OCI-LY1 (cell line): ENCODE results near the gene RASAL3.

Experiments
- H2AFZ ChIP-seq: fragments of 200-600 bp; sonication (generic), shearing (Covaris generic); 2 replicates; pipeline ENCODE4 v1.6.0; 2014; ENCODE audit warnings: antibody characterized with exemption, mild to moderate bottlenecking, low read length
- H3F3A ChIP-seq: fragments of 200-600 bp; sonication (generic), shearing (Covaris generic); 2 replicates; pipeline ENCODE4 v1.6.0; 2014; ENCODE audit warnings: mild to moderate bottlenecking, antibody characterized with exemption, low read length, moderate library complexity; ENCODE audit not compliant: insufficient read depth
- H3K27ac ChIP-seq: fragments of 200-600 bp; sonication (generic); 2 replicates; pipeline ENCODE4 v1.5.1; 2014; ENCODE audit warnings: low read length, mixed run types, mild to moderate bottlenecking, low read depth; ENCODE audit not compliant: poor library complexity, severe bottlenecking
- H3K27me3 ChIP-seq: fragments of 200-600 bp; sonication (generic); 2 replicates; pipeline ENCODE4 v1.6.0; 2014; ENCODE audit warnings: antibody characterized with exemption, mild to moderate bottlenecking, low read length, moderate library complexity; ENCODE audit not compliant: insufficient read depth
- H3K36me3 ChIP-seq: fragments of 200-600 bp; sonication (generic); 2 replicates; pipeline ENCODE4 v1.6.1; 2014; ENCODE audit warnings: mild to moderate bottlenecking, antibody characterized with exemption, low read length, moderate library complexity, mixed read lengths; ENCODE audit not compliant: insufficient read depth
- H3K4me1 ChIP-seq: fragments of 200-600 bp; sonication (generic); 2 replicates; pipeline ENCODE4 v1.5.1; 2014; ENCODE audit warnings: mild to moderate bottlenecking, low read length, moderate library complexity; ENCODE audit not compliant: insufficient read depth, severe bottlenecking
- H3K4me2 ChIP-seq: fragments of 200-600 bp; sonication (generic), shearing (Covaris generic); 2 replicates; pipeline ENCODE4 v1.6.1; 2014; ENCODE audit warnings: low read length
- H3K4me3 ChIP-seq: fragments of 200-600 bp; sonication (generic); 2 replicates; pipeline ENCODE4 v1.5.1; 2014; ENCODE audit warnings: low read length, low read depth, mild to moderate bottlenecking, mixed read lengths; ENCODE audit not compliant: poor library complexity, severe bottlenecking
- H3K79me2 ChIP-seq: fragments of 200-600 bp; shearing (Covaris generic); 2 replicates; pipeline ENCODE4 v1.6.1; 2016; ENCODE audit warnings: mixed run types, low read length, mixed read lengths; ENCODE audit not compliant: insufficient read depth
- H3K9ac ChIP-seq: fragments of 200-600 bp; sonication (generic), shearing (Covaris generic); 2 replicates; pipeline ENCODE4 v1.6.1; 2014; ENCODE audit warnings: mild to moderate bottlenecking, low read length, mixed read lengths
- H3K9me2 ChIP-seq: fragments of 200-600 bp; sonication (generic), shearing (Covaris generic); 2 replicates; pipeline ENCODE4 v1.6.1; 2014; ENCODE audit warnings: low read depth, mild to moderate bottlenecking, low read length, mixed read lengths
- H3K9me3 ChIP-seq: fragments of 200-600 bp; shearing (Covaris generic); 2 replicates; pipeline ENCODE4 v1.6.1; 2014; ENCODE audit warnings: low read length, mixed read lengths
- H4K20me1 ChIP-seq: fragments of 200-600 bp; sonication (generic), shearing (Covaris generic); 2 replicates; pipeline ENCODE4 v1.6.0; 2016; ENCODE audit warnings: mild to moderate bottlenecking, low read length; ENCODE audit not compliant: insufficient read depth
- EZH2 ChIP-seq: fragments of 200-600 bp; sonication (generic), shearing (Covaris generic); IDR thresholded peaks from 2 replicates; pipeline ENCODE4 v1.8.0; 2017; ENCODE audit warnings: borderline replicate concordance, mixed run types, mild to moderate bottlenecking, antibody characterized with exemption, low read length, moderate library complexity, mixed read lengths
- TF ChIP-seq, protein P1 (sequence below): fragments of 200-600 bp; sonication (generic), shearing (Covaris generic); IDR thresholded peaks from 2 replicates; pipeline ENCODE4 v1.5.1; 2017; ENCODE audit warnings: mild to moderate bottlenecking, antibody characterized with exemption, low read length, moderate library complexity, mixed read lengths

Gene RASAL3

DNA sequence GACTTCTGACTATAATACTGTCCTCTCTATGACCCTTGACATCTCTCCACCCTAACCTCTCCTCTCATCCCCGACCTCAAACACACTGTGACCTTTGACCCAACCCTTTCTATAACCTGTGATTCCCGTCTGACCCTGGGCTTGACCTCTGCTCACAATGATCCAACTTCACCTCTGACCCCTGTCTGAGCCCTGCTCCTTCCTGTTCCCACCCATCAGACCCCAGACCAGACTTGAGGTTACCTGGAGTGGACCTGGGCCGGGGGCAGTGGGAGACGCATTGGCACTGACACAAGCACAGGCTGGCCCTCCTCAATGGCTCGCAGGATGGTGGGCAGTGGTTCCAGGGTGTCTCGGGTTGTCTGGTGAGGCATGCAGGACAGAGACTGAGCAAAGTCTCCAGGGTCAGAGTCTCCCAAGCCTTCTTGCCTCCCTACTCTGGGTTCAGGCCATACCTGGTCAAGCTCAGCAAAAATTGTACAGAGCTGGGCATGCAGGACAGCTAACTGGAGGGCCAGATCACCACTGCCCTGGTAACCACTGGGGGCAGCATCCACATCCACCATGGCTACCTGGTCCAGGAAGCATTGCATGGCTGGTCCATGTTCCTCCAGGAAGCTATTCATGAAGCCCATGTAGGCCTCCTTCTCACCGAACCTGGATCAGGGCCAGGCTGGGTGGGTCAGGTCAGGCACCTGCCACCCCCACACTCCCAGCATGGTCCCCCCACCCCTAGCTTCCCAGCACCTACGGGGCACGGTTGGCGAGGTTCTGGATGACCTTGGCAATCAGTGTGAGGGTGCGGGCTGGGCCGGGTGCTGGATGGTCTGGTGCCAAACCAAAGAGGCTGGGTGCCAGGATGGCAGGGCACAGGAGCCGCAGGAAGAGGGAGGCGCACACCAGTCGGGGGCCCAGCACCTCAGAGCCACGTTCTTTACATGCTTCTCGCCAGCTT lies 10.2 kb downstream of the RASAL3 start:
- Histone ChIP-seq H3F3A (peaks cover 7% of the 10 kb centered on the region), H3K4me3 (no peak overlapping the region), H3K9me2 (no peaks in the 10 kb centered on the region), H3K9ac (no peak overlapping the region), H3K27me3 (no peaks in the 10 kb centered on the region), H3K27ac (no peak overlapping the region), H3K4me1 (peaks cover 1% of the 10 kb centered on the region), H2AFZ (no peak overlapping the region), H3K9me3 (no peaks in the 10 kb centered on the region), H3K36me3 (peaks cover 18% of the 10 kb centered on the region), H4K20me1 (no peaks in the 10 kb centered on the region), H3K4me2 (no peak overlapping the region), H3K79me2 (no peaks in the 10 kb centered on the region)
- TF ChIP-seq, protein P1, sequence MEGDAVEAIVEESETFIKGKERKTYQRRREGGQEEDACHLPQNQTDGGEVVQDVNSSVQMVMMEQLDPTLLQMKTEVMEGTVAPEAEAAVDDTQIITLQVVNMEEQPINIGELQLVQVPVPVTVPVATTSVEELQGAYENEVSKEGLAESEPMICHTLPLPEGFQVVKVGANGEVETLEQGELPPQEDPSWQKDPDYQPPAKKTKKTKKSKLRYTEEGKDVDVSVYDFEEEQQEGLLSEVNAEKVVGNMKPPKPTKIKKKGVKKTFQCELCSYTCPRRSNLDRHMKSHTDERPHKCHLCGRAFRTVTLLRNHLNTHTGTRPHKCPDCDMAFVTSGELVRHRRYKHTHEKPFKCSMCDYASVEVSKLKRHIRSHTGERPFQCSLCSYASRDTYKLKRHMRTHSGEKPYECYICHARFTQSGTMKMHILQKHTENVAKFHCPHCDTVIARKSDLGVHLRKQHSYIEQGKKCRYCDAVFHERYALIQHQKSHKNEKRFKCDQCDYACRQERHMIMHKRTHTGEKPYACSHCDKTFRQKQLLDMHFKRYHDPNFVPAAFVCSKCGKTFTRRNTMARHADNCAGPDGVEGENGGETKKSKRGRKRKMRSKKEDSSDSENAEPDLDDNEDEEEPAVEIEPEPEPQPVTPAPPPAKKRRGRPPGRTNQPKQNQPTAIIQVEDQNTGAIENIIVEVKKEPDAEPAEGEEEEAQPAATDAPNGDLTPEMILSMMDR = no peak
- no peak for TF ChIP-seq EZH2

DNA sequence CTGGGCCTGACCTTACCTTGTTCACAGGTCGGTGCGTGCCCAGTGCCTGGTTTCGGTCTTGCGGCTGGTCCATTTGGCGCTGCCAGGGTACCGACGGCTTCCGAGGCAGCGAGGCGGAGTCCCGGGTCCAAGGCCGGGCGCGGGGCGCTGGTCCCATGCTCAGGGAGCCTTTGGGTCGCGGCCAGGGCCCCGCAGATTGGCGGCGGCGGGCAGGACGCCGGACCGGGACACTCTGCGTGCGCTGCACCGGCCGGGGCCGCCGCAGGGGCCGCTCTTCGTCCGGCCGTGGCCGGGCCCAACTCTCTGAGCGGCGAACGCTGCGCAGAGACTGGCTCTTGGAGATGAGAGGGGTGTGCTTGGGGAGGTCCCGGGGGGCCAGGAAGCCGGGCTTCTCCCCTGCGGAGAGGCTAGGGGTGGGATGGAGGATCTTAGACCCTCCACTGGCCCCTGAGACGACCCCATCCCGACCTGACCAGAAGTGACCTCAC lies 11.2 kb downstream of the RASAL3 start:
- H3K9me2 ChIP-seq = no peaks in the 10 kb centered on the region
- H3K4me1 ChIP-seq = peaks cover 12% of the 10 kb centered on the region
- no peak overlapping the region for H3K9ac ChIP-seq
- H3K4me2 ChIP-seq = no peak overlapping the region
- no peaks in the 10 kb centered on the region for H4K20me1 ChIP-seq
- no peak overlapping the region for H2AFZ ChIP-seq
- H3K4me3 ChIP-seq = no peak overlapping the region
- peaks cover 7% of the 10 kb centered on the region for H3F3A ChIP-seq
- TF ChIP-seq, protein P1 = no peak
- no peak for TF ChIP-seq EZH2
- H3K9me3 ChIP-seq = no peaks in the 10 kb centered on the region
- H3K79me2 ChIP-seq = no peaks in the 10 kb centered on the region
- H3K27me3 ChIP-seq = no peaks in the 10 kb centered on the region
- H3K36me3 ChIP-seq = peaks cover 18% of the 10 kb centered on the region
- H3K27ac ChIP-seq = no peak overlapping the region

DNA sequence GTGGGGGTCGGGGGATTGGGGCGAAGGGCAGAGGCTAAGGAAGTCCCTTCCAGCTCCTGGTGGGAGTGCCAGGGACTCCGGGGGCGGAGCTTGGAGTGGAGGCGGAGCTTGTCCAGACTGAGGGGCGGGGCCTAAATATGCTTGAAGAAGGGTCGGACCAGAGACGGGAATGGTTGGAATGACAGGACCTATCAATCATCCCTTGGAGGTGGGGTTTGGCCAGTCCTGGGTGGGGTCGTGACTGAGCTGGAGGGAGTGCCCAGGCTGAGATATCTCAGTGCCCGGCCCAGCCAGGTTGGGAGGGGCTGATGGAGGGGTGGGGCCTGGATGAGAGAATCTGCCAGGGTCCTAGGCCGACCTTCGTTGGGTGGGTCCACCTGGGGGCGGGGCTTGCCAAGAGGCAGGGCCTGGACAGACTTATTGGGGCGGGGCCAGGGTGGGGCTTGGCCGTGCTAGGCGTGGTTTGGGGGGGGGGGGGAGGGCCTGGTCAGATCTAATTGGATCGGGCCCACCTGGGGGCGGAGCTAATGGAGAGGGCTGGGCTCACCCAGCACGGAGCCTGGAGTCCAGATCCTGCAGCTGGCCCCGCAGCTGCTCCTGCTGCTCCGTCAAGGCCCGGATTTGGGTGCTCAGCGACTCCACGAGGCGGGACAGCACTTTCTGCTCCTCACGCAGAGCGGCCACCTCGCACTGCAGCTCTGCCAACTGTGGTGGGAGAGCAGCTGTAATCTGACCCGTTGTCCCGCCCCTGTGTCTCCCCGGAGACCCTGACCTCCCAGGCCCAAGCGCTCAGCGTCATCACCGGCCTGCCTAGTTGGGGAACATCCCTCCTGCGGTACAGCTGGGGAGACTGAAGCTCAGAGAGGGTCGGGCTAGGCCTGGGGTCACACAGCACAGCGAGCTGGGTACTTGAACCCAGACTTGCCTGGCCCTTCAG lies 12.0 kb downstream of the RASAL3 start:
- Histone ChIP-seq H2AFZ (no peak overlapping the region), H3K9me3 (no peaks in the 10 kb centered on the region), H3K27me3 (no peaks in the 10 kb centered on the region), H3K36me3 (peaks cover 18% of the 10 kb centered on the region), H3F3A (peaks cover 7% of the 10 kb centered on the region), H3K9ac (no peak overlapping the region), H3K27ac (no peak overlapping the region), H3K4me3 (no peak overlapping the region), H3K4me1 (peaks cover 13% of the 10 kb centered on the region), H3K4me2 (no peak overlapping the region), H3K9me2 (no peaks in the 10 kb centered on the region), H4K20me1 (no peaks in the 10 kb centered on the region), H3K79me2 (no peaks in the 10 kb centered on the region)
- TF ChIP-seq EZH2 = no peak
- TF ChIP-seq, protein P1 = no peak
